AG04450 (cell line): ENCODE results near the gene SDR42E2. TPM values are rescaled to one million over a fixed set of nuclear protein-coding genes. Genes with fewer than 3 reads are reported as not detected.

Experiments used
- CTCF ChIA-PET: fragments of 300-600, 350-600 bp; formaldehyde crosslinking; extraction: SDS; loops from one replicate; lab custom pipeline; 2022; ENCODE audit warnings: antibody characterized with exemption, inconsistent platforms; lab: Charles Lee
- POLR2A ChIA-PET: fragments of 350-600 bp; formaldehyde crosslinking; extraction: SDS; loops from one replicate; lab custom pipeline; 2021; ENCODE audit warnings: antibody characterized with exemption, inconsistent platforms; lab: Yijun Ruan, JAX
- DNase-seq: peaks from one replicate; pipeline ENCODE4 v3.0.0-alpha.2; 2011; ENCODE audit warnings: low read depth, low spot score
- H3K27ac ChIP-seq: one replicate; pipeline ENCODE4 v1.5.1; 2012; ENCODE audit warnings: low read depth, low read length, control low read depth
- H3K27me3 ChIP-seq: one replicate; pipeline ENCODE4 v1.6.0; 2012; ENCODE audit warnings: low read length; ENCODE audit not compliant: control insufficient read depth, insufficient read depth
- H3K4me3 ChIP-seq: 2 replicates; pipeline ENCODE4 v1.5.1; 2011; ENCODE audit warnings: mild to moderate bottlenecking, low read depth, low read length, control low read depth
- H3K9me3 ChIP-seq: 2 replicates; pipeline ENCODE4 v1.5.1; 2012; ENCODE audit warnings: low read length; ENCODE audit not compliant: control insufficient read depth, insufficient read depth
- CTCF ChIP-seq: IDR thresholded peaks from 2 replicates; pipeline ENCODE4 v1.5.1; 2011; ENCODE audit warnings: low read depth, low read length, control low read depth, inconsistent platforms
- polyA plus RNA-seq: library from polyadenylated mRNA; depleted of rRNA; stranded (reverse); fragments of >200 nt; gene quantifications from 2 replicates; pipeline ENCODE4 v1.2.3, GENCODE V29; 2011

Gene SDR42E2
- polyA plus RNA-seq, 1 experiment, result not detected

- Histone ChIP-seq H3K27ac (no peak overlapping the region), H3K9me3 (no peaks in the 10 kb centered on the region), H3K27me3 (peaks cover 8% of the 10 kb centered on the region), H3K4me3 (no peak overlapping the region)
- peak; percentile 61 for TF ChIP-seq CTCF
- POLR2A ChIA-PET, result no interaction called here
- CTCF ChIA-PET, result interaction anchor here (0.6 to 1.6 kb wide), 5 partner anchors 10 to 414 kb away, joined by 3 to 9 read pairs (median 3); no protein-coding TSS in a partner anchor
- no peak for DNase-seq
These were observed 20.5 kb upstream of the SDR42E2 start for GRCh38 chr16:22141767-22142166.

- Histone ChIP-seq H3K9me3 (no peaks in the 10 kb centered on the region), H3K27ac (no peak overlapping the region), H3K4me3 (no peak overlapping the region), H3K27me3 (peaks cover 15% of the 10 kb centered on the region)
- POLR2A ChIA-PET, result no interaction called here
- CTCF ChIA-PET, result no interaction called here
- TF ChIP-seq CTCF, result no peak
- DNase-seq, result no peak
These were observed 17.8 kb upstream of the SDR42E2 start for GRCh38 chr16:22144520-22144919.

GRCh38 chr16:22147853-22148252 is 14.5 kb upstream of the SDR42E2 start:
- no peak for DNase-seq
- Histone ChIP-seq H3K9me3 (no peaks in the 10 kb centered on the region), H3K4me3 (no peak overlapping the region), H3K27ac (no peak overlapping the region), H3K27me3 (peaks cover 19% of the 10 kb centered on the region)
- CTCF ChIA-PET, result interaction anchor here (0.6 to 0.7 kb wide), 2 partner anchors 153 to 508 kb away, joined by 3 to 7 read pairs; no protein-coding TSS in a partner anchor
- TF ChIP-seq CTCF, result no peak
- POLR2A ChIA-PET, result no interaction called here

- ChIA-PET CTCF (no interaction called here), POLR2A (interaction anchor here (0.6 kb wide), 1 partner anchor 518 kb away, joined by 4 read pairs; no protein-coding TSS in a partner anchor)
- H3K9me3 ChIP-seq, result no peaks in the 10 kb centered on the region
These were observed 10.9 kb upstream of the SDR42E2 start for GRCh38 chr16:22151246-22151998.

More at GRCh38 chr16:22151246-22151998, 10.9 kb upstream of the SDR42E2 start:
- Histone ChIP-seq H3K27ac (no peak overlapping the region), H3K27me3 (peaks cover 19% of the 10 kb centered on the region), H3K4me3 (no peak overlapping the region)
- no peak for TF ChIP-seq CTCF
- no peak for DNase-seq
